ENCODE measurements around the gene TAB2. TPM values are rescaled to one million over a fixed set of nuclear protein-coding genes. Genes with fewer than 3 reads are reported as not detected.

The TAB2 gene
- total RNA-seq, 4 donors from 2014 or later: 49.8 to 81.8 (median 74.1) TPM

DNA sequence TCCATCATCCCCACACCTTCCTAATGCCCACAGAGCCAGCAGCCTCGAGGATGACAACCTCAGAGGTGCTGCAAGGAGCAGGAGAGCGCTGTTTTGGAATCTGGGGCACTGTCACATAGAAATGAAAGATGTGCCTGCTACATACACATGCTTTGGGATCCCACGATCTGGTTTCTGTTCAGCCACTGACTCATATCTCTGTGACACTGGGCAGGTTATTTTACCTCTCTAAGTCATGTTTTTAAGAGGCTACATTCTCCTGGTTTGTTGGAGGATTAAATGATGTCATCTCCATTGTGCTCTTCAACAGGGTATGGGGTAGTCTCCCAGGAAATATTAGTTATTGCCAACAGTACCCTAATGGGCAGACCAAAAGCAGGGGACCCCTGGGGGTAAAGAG, 32.6 kb upstream of the TAB2 start:
- Histone ChIP-seq H3K27me3 (no peaks in the 10 kb centered on the region), H3K36me3 (no peaks in the 10 kb centered on the region), H3K4me1 (no peaks in the 10 kb centered on the region), H3K9me3 (no peaks in the 10 kb centered on the region), H3K27ac (no peak overlapping the region), H3K4me3 (no peak overlapping the region)
- 55% methylated on average over 3 of the region's 3 CpGs for WGBS
- TF ChIP-seq POLR2AphosphoS5 (IDR thresholded peaks at IDR 0.05) (no peak), CTCF (IDR thresholded peaks at IDR 0.05) (no peak), EP300 (IDR thresholded peaks at IDR 0.05) (no peak), POLR2A (IDR thresholded peaks at IDR 0.05) (no peak)
- DNase-seq (ENCODE audit: low spot score in 2 of 2): no peak

GRCh38 chr6:149285626-149286025, 31.9 kb upstream of the TAB2 start:
- no peaks in the 10 kb centered on the region for H3K9me3 ChIP-seq
- H3K4me3 ChIP-seq: no peak overlapping the region
- no peak for DNase-seq (ENCODE audit: low spot score in 2 of 2)
- no peaks in the 10 kb centered on the region for H3K4me1 ChIP-seq
- no peak overlapping the region for H3K27ac ChIP-seq
- TF ChIP-seq CTCF (IDR thresholded peaks at IDR 0.05): no peak
- 64% methylated on average over 6 of the region's 6 CpGs for WGBS
- H3K27me3 ChIP-seq: no peaks in the 10 kb centered on the region
- no peaks in the 10 kb centered on the region for H3K36me3 ChIP-seq

DNA sequence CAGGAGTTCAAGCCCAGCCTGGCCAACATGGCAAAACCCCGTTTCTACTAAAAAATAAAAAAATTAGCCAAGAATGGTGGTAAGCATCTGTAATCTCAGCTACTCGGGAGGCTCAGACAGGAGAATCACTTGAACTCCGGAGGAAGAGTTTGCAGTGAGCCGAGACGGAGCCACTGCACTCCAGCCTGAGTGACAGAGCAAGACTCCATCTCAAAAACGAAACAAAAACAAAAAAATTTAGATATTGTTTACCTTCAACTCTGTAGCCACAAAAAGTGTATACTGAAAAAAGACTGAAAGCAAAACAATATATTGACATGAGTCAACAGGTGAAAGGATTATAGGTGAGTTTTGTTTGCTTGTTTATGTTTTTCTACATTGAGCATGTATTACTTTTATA, 30.6 kb upstream of the TAB2 start:
- H3K4me3 ChIP-seq: no peak overlapping the region
- no peak overlapping the region for H3K27ac ChIP-seq
- TF ChIP-seq CTCF (IDR thresholded peaks at IDR 0.05) (no peak), EP300 (IDR thresholded peaks at IDR 0.05) (no peak), POLR2AphosphoS5 (IDR thresholded peaks at IDR 0.05) (no peak), POLR2A (IDR thresholded peaks at IDR 0.05) (no peak)
- no peaks in the 10 kb centered on the region for H3K27me3 ChIP-seq
- no peak for DNase-seq (ENCODE audit: low spot score in 2 of 2)
- no peaks in the 10 kb centered on the region for H3K36me3 ChIP-seq
- H3K9me3 ChIP-seq: no peaks in the 10 kb centered on the region
- 81% methylated on average over 6 of the region's 6 CpGs for WGBS
- H3K4me1 ChIP-seq: no peaks in the 10 kb centered on the region

DNA sequence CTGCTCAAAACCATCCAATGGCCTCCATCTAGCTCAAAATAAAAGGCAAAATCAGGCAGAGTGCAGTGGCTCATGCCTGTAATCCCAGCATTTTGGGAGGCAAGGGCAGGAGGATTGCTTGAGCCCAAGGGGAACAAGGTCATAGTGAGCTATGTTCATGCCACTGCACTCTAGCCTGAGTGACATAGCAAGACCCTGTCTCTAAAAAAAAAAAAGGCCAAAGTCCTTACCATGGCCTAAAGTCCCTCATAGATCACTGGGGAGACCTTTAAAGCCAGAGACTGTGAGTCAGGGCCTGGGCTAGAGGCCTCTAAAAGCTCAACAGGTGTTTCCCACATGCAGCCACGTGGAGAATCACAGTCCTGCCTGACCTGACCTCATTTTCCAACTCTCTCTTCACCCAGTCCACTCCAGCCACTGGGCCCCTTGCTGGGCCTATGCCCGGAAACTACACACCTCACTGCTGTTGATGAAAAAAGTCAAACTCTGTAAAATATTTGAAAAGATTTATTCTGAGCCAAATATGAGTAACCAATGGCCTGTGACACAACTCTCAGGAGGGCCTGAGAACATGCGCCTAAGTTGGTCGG, 28.2 kb upstream of the TAB2 start:
- no peaks in the 10 kb centered on the region for H3K36me3 ChIP-seq
- H3K4me3 ChIP-seq: no peak overlapping the region
- H3K27ac ChIP-seq: no peak overlapping the region
- no peak for TF ChIP-seq POLR2A (IDR thresholded peaks at IDR 0.05)
- no peak for TF ChIP-seq POLR2AphosphoS5 (IDR thresholded peaks at IDR 0.05)
- 84% methylated on average over 4 of the region's 4 CpGs for WGBS
- DNase-seq (ENCODE audit: low spot score in 2 of 2): no peak
- H3K9me3 ChIP-seq: no peaks in the 10 kb centered on the region
- H3K4me1 ChIP-seq: no peaks in the 10 kb centered on the region
- H3K27me3 ChIP-seq: no peaks in the 10 kb centered on the region

DNA sequence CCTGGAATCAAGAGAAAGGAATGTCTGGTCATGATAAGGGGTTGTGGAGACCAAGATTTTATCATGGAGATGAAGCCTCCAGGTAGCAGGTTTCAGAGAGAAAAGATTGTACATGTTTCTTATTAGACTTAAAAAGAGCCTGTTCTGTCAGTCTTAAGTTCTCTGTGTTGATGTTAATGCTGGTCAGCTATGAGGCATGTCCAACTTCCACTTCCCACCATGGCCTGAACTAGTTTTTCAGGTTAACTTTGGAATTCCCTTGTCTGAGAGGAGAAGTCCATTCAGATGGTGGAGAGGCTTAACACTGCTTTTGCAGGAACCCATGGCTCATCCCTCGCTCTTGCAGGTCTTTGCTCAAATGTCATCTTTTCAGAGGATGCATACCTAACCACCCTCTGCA, 27.5 kb upstream of the TAB2 start:
- no peak overlapping the region for H3K27ac ChIP-seq
- H3K4me3 ChIP-seq: no peak overlapping the region
- TF ChIP-seq CTCF (IDR thresholded peaks at IDR 0.05) (no peak), POLR2A (IDR thresholded peaks at IDR 0.05) (no peak), POLR2AphosphoS5 (IDR thresholded peaks at IDR 0.05) (no peak), EP300 (IDR thresholded peaks at IDR 0.05) (no peak)
- no peaks in the 10 kb centered on the region for H3K4me1 ChIP-seq
- 96% methylated on average over 1 of the region's 1 CpG for WGBS
- DNase-seq (ENCODE audit: low spot score in 2 of 2): no peak
- H3K9me3 ChIP-seq: no peaks in the 10 kb centered on the region
- H3K27me3 ChIP-seq: no peaks in the 10 kb centered on the region
- no peaks in the 10 kb centered on the region for H3K36me3 ChIP-seq

DNA sequence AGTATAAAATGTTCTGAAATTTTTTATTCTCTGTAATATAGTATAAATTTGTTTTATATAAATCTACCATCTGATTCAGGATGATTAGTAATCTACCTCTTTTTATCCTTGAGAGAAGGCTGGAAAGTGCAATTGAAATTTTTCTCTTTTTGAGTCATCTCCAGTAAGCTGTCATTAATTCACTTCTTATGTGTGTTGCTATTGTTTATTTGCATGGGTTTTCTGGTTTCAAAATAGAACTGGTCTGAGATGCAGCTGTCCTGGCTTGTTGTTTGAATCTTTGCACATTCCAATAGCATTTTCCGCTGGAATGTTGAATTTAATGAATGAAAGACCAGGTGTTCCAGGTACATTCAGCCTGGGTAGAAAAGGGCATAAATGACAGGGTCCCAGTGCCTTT, 24.3 kb upstream of the TAB2 start:
- no peak for DNase-seq (ENCODE audit: low spot score in 2 of 2)
- no peaks in the 10 kb centered on the region for H3K36me3 ChIP-seq
- H3K27ac ChIP-seq: no peak overlapping the region
- TF ChIP-seq CTCF (IDR thresholded peaks at IDR 0.05): no peak
- no peak for TF ChIP-seq POLR2A (IDR thresholded peaks at IDR 0.05)
- TF ChIP-seq POLR2AphosphoS5 (IDR thresholded peaks at IDR 0.05): no peak
- TF ChIP-seq EP300 (IDR thresholded peaks at IDR 0.05): no peak
- WGBS: 59% methylated on average over 1 of the region's 1 CpG
- H3K4me1 ChIP-seq: no peaks in the 10 kb centered on the region
- no peaks in the 10 kb centered on the region for H3K27me3 ChIP-seq
- H3K4me3 ChIP-seq: no peak overlapping the region
- H3K9me3 ChIP-seq: no peaks in the 10 kb centered on the region

Data from suprapubic skin (tissue), 4 donors.